Muscle of back (tissue), 13 donors: ENCODE results near the gene CNTF. TPM values are rescaled to one million over a fixed set of nuclear protein-coding genes. Genes with fewer than 3 reads are reported as not detected.
A peak's percentile ranks its signal among the peaks of the same experiment; 100 is the strongest.
"Not testable (repeated sequence)": the region's sequence is repeated elsewhere in the genome, so short reads cannot be mapped to it uniquely, and the experiment has no call there.

Experiments used
- DNase-seq, 3 donors: peaks; one replicate each; pipeline versions ENCODE4 v3.0.0 to v3.0.0-alpha.2; 2013
- long read RNA-seq, 9 donors: transcript quantifications; one replicate each; lab custom pipeline, GENCODE V29; 2026
- polyA plus RNA-seq, 10 donors: library from polyadenylated mRNA; unstranded; fragments of 120-200 nt; gene quantifications; one replicate each; pipeline ENCODE4 v1.2.1, GENCODE V29; 2013; ENCODE audit not compliant: insufficient read length in 10 of 10

CNTF gene, protein sequence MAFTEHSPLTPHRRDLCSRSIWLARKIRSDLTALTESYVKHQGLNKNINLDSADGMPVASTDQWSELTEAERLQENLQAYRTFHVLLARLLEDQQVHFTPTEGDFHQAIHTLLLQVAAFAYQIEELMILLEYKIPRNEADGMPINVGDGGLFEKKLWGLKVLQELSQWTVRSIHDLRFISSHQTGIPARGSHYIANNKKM
- polyA plus RNA-seq: 1 to 10 TPM in 1 of 10 donors, under 1 TPM in 9; 0.52 to 1.0 (median 0.71) TPM
- long read RNA-seq, donor 1: 0 reads
- long read RNA-seq, donor 2: 0 reads
- long read RNA-seq, donor 3: 0 reads
- long read RNA-seq, donor 4: 0 reads
- long read RNA-seq, donor 5: 0 reads
- long read RNA-seq, donor 6: 0 reads
- long read RNA-seq, donor 7: 0 reads
- long read RNA-seq, donor 8: 0 reads
- long read RNA-seq, donor 9: 0 reads

DNA sequence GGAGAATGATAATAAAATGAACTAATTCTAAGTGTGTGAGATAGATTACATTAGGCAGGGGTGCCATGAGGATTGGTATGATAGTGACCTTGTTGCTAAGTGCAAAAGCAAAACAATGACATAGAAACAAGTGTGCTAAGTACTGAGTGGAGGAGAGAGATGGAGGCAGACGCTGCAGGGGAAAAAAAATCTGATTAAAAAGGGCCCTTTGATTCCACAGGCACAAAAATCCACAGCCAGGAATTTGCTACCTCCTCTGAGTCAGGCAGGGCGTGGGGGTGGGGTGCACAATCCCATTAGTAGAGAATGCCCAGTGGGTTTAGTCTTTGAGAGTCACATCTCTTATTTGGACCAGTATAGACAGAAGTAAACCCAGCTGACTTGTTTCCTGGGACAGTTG is at the start of gene CNTF:
CNTF (plus strand) TSS at position 322 of the 400 bp plus-strand sequence. CDS start 88 bp downstream, outside the sequence.
- no peak for DNase-seq

DNA sequence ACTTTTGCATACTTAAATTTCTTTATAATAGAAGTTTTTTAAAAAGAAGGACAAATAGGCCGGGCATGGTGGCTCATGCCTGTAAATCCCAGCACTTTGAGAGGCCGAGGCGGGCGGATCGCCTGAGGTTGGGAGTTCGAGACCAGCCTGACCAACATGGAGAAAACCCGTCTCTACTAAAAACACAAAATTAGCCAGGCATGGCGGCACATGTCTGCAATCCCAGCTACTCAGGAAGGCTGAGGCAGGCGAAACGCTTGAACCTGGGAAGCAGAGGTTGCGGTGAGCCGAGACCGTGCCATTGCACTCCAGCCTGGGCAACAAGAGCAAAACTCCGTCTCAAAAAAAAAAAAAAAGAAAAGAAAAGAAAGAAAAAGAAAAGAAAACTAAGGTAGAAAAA is 49.6 kb upstream of the CNTF start:
- not testable (repeated sequence) for DNase-seq

DNA sequence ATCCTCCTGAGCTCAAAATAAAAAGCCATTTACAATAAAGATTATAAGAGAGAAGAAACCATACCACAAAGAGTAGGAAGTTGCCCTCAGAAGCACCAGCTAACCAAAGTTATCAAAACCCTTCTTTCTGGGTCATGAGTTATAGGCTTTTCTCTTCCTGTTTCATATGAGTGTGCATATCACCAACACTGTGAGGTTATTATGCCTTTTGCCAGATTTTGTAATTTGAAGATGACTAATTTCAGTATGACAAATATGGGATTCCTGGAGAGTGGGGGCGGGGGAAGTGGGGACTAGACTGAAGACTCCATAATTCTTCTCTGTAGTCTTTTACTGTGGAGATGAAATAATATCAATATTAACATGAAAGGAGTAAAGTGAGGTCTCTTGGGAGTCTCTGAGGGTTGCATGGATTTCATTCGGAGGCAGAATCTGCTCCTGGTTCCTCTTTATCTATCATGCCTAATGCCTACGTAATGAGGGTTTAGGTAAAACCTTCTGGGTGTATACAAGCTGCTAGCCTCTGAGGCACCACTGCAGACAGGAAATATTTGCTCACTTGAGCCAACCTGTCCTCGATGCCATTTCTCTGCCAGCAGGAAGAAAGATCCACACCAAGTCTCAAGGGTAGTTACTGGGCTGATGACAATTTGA is 48.9 kb upstream of the CNTF start:
- DNase-seq: peak in 1 of 3 donors; percentile 58

DNA sequence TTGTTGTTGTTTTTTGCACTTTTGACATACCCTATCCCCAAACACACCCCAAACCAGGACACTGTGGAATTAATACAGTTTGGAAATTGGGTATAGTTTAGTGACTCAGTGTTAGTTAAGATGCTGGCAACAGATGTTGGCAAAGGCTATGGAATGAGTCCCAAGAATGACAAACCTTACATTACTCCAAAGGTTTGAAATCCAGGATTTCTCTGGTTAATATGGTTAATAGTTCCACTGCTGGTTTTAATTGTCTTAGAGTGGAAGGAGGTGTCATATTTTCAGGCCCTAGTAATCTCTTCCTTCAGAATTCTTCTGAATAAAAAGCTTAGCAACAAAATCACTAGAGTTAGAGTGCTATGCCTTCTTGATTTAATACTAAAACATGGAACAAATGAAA is 47.6 kb upstream of the CNTF start:
- DNase-seq: peak in 1 of 3 donors; percentile 28

DNA sequence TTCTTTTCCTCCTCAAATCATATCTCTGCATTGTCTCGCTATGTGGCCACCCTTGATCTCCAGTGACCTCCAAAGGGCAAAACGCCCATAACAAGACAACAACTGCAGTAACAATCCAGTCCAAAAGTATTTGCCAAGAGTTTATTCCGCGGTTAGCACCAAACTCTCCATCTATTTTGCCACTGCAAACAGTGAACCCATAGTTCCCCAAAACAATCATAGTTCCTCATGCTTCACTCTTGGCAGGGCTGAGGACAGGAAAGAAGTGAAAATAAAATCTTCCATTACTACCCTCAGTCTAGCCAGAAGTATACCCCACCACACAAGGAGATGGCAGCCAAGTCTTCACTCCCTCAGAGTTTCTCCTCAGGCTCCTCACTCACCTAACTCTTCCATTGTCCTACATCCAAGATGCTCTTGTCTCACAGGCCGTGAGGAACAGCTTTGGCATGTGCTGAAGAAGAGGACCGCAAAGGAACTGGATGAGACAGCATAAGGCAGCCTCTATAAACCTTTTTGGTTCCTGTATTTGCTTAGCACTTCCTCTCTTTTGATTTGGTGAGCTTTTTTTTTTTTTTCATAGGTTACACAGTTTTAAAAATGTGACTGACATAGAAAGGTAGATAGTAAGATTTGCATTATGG is 47.0 kb upstream of the CNTF start, which contains the start of gene LPXN:
LPXN (minus strand) TSS at position 480 of the 644 bp plus-strand sequence; CDS start at position 396, 84 bp downstream.
- peak in 2 of 3 donors; percentile 16 to 41 for DNase-seq

DNA sequence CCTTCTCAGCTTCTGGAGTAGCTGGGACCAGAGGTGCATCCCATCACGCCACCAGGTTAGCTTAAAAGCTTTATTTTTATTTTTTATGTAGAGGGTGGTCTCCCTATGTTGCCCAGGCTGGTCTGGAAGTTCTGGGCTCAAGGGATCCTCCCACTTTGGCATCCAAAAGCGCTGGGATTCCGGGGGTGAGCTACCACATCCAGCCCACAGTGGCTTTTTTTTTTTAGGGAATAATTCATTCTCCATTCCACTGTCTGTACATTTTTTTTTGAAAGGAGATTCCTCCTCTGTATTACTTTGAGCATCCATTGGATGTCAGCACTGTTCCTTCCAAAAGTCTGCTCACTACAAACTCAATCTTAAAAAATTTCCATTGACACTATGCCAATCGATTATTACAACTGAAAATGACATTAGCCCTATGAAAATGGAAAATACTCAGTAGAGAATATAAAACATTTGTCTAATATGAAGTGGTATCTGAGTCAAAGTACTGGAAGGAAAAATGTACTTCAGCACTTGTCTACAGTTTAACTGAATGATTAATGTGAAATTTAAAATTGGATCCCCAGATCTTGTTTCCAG is 45.5 kb upstream of the CNTF start:
- peak; percentile 49 to 80 (median 65) for DNase-seq

DNA sequence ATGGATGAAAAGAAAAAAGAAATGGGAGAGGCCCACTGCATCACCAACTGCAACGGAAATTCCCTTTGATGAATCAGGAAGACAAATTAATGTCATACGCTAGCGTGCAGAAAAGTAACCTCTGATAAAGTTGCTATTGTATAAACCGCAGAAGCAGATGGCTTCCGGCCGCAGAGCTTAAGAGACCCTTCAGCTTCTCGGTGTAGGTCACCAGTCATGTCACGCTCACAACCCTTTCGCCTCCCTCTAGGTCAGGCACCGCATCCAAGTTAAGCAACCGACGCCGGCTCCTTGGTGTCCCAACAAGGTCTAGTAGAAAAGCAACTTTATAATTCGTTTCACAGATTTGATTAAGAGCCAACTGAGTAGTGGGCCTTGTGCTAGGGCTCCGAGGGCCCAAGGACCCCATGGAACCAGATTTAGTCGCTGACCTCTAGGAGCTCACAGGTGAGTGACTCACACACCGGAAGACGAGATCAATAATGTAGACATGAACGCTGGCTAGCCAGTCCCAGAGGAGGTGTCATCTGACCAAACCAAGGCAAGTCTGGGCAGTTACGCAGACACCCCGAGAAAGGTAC is 44.8 kb upstream of the CNTF start:
- DNase-seq: peak in 1 of 3 donors; percentile 74

DNA sequence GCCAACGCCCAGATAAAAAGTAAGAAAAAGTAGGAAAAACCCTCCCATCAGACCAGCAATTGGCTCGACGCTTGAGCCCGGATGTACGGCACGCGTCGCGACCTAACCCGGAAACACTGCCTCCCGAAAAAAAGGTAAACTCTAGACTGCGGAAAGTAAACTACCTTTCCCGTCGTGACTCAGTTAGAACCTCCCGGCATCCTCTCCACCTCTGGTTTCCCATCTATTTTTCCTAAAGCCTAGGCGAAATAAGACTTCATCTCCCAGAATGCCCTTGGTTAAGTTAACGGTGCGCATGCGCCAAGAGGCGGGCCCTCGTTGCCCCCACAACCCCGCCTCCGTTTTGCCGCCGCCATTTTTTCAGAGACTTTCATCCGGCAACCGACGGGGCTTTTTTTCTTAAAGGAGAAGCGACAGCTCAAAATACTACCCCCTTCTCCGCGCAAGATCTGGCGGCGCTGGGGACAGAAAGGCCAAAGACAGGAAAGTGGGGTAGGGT is 44.3 kb upstream of the CNTF start:
- DNase-seq: peak; percentile 98 to 99 (median 99)

DNA sequence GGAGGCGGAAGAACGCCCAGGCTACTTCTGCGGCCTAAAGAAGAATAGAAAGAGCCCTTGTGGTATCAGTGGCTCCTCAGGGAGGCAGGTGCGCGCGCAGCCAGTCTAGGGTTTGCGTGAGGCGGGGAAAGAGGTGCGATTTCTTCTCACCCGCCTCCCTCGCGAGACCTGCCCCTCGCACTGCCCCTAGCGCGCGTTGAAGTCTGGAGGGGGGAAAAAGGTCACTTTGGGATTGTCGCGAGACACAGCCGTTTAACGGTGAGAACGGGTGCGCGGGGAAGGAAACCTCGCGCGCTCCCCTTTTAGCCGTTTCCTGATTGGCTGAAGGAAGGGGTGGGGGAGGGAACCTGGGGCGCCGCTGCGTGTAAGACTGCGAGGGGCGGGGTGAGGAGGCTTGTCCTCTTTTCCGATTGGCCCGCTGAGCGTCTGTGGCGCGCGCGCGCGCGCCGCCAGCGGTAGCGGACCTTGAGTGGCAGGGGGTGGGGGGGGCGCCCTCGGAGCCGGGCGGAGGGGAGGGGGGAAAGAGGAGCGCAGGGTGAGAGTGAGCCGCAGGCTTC is 43.8 kb upstream of the CNTF start, which contains the start of gene ZFP91:
ZFP91 (plus strand) TSS at position 429 of the 557 bp plus-strand sequence. CDS start 219 bp downstream, outside the sequence.
- peak; percentile 98 to 99 (median 99) for DNase-seq

DNA sequence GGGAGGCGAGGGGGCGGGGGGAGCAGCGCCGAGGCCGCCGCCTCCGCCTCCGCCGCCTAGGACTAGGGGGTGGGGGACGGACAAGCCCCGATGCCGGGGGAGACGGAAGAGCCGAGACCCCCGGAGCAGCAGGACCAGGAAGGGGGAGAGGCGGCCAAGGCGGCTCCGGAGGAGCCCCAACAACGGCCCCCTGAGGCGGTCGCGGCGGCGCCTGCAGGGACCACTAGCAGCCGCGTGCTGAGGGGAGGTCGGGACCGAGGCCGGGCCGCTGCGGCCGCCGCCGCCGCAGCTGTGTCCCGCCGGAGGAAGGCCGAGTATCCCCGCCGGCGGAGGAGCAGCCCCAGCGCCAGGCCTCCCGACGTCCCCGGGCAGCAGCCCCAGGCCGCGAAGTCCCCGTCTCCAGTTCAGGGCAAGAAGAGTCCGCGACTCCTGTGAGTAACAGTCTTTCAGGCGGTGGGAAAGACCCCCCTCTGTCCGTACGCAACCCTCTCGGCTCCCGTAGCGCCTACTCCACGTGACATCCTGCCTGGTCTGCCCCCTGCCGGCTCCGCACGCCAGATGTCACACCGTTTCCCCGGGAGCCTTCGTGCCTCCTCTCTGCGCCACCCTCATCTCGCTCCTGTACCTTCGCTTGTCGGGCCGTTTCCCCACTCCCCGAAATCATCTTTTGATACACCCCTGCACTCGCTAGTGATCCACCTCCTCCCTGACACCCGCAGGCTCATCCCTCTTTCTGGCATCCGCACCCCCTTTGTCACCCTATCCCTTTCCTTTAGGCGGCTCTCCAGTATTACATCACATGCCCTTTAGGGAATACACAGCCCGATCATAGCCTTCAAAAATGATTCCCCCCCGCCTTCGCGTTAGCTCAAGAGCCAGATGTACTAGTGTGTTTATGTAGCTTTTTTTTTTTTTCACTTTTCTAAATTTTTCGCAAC is 43.0 kb upstream of the CNTF start:
- DNase-seq: peak; percentile 91 to 98 (median 95)

DNA sequence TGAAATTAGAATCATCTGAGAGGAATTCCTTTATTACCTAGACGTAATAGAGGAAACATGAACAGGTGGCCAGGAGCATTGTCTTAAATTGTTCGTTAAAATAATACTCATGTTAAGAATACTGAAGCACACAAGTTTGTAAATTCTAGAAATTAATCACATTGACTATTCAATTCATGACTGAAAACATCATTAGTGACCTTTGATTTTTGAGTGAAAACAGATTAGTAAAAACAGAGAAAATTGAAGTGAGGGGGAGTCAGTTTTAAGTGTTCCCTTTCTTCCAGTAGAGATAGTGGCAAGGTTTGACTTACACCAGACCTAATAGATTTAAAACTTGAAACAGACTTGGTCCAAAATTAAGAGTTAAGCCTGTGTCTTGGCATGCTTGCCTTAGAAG is 42.2 kb upstream of the CNTF start:
- DNase-seq: peak in 1 of 3 donors; percentile 2

DNA sequence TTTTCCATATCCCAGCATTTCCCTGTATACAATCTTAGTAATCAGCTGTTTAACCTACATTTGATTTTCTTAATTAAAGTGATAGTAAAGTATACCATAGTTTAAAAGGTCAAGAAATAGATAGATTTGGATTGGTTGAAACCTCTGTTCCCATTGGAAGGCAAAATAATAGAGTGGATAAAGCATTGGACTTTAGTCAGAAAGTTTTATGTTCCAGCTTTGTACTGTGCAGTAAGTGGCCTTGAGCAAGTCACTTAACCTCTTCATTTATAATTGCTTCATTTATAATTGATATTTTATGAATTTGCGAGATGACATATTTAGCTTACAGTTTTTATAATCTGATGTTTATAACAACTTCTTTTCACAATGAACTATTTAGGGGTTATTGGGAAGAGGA is 40.0 kb upstream of the CNTF start:
- no peak for DNase-seq

DNA sequence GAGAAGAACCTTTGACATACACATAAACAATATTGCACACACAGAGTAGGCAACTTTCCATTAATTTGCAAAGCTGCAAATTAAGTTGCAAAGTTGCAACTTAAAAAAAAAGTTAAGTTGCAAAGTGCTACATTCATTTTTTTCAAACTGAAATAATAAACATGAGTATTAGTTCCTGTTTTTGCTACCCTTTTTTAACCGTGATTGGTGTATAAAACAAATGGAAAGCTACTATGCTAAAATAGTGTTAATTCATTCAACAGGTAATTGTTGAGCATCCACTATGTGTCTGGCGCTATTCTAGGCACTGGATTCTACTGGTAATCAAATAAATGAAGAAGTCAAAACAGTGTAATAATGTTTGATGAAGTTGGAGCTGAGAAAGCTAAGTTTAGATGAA is 35.5 kb upstream of the CNTF start:
- DNase-seq: no peak

DNA sequence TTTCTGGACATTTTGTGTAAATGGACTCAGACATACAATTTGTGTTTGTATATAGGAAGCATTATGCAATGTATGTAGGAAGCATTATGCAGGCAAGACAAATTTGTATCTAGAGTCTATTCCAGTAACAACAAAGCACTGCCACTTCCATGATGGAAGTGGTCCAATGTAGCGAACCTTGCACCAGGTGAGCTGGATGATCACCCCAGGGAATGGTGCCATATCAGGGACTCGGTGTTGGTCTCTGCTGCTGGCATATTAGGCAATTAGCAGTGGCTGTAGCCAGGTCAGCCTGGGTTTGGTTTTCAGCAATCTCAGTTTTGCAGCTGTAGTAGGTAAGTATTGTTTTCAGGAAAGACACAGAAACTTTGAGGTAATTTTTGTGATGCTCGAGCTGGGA is 30.8 kb upstream of the CNTF start:
- DNase-seq: no peak

DNA sequence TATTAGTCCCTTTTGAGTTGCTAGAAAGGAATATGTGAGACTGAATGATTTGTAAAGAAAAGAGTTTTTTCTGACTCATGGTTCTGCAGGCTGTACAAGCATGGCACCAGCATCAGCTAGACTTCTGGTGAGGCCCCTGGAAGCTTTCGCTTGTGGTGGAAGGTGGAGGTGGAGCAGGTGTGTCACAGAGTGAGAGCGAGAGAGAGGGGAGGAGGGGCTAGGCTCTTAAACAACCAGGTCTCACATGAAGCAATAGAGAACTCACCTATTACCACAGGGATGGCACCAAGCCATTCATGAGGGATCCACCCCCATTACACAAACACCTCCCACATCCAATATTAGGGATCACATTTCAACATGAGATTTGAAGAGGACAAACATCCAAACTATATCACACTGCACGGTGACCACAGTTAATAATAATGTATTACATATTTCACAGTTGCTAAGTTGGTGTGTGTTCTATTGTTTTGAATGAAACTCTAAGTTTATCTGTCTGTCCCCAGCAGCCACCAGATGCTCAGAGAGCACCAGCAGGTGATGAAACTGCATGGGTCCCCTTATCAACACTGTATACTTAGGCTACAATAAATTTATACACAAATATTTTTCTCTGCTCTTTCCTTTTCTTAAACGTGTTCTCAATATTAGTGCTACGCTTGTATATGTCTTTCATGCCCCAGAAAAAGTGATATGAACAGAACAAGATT is 29.5 kb upstream of the CNTF start:
- DNase-seq: no peak

DNA sequence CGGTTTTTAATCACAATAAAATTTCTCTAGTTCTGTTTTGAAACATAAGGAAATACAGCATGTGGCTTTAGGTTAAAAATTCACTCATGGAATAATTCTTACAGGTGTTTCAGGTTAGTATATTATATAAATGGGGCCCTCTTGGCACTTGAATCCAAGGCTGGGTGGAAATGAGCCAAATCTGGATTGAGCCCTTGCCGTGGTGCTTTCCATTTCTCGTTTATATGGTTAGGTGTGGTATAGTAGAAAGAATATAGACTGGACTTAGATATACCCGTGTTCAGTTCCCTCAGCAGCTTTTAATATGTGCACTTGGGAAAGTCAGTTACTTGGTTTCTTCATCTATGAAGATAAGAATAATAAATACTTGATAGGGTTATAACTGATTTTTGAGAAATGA is 27.6 kb upstream of the CNTF start:
- DNase-seq: no peak

DNA sequence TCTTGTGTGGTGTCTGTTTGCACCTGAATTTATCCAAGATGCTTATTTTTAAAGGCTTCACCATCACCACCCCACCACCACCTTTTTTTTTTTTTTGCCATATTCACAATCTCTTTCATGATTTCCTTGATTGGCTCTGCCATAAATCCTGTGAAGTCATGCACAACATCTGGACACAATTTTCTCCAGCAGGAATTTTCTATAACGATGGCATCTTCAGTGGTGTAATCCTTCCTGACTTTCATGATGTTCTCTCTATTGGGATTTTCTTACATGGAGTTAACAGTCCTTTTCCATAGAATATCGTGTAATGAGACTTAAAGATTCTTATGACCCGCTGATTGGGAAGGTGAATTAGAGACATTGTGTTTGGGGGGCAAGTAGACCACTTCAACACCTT is 25.8 kb upstream of the CNTF start:
- DNase-seq: no peak

DNA sequence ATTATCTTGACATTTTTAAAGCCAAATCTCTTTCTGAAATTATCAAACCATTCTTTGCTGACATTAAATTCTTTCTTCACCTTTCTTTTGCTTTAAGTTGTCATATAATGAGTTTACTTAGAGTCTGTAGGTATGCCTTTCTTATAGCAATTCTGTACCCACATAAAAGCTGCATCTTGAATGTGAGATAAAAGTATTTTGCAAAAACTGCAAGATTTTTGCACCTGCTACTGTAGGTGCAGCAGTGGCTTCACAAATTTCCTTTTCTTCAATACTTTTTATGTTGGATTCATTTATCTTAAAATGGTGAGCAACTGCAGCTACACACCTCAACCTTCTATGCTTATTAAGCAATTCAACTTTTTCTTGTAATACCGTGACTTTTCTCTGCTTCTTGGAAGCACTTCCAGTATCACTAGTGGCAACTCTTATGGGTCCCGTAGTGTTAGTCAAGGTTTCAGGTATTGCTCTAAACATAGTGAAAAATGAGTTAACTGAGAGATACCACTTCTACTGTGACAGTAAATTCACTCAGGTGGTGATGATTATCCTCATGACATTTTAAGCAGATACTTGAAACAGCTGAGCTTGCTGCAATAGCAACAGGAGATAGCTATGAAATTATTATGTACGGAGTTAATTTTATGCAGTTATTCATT is 24.9 kb upstream of the CNTF start:
- DNase-seq: no peak

DNA sequence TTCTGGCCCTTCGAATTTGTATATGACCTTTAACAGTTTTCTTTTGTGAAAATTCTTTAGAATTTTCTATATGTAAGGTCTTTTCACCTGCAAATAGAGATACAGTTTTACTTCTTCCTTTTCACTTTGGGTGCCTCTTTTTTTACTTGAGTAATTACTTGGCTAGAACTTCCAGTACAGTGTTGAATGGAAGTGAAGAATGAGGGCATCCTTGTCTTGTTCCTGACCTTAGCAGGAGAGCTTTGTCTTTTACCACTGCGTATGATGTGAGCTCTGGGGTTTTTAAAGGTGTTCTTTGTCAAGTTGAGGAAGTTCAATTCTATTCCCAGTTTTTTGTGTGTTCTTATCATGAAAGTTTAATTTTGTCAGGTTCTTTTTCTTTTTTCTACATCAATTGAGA is 22.0 kb upstream of the CNTF start:
- DNase-seq: no peak
